KMS-11 (cell line): ENCODE data around the gene CCNF.

Source experiments
- H2AFZ ChIP-seq: fragments of 200-600 bp; sonication (generic); 2 replicates; pipeline ENCODE4 v1.6.1; 2016; ENCODE audit warnings: antibody characterized with exemption, mixed run types, low read depth
- H3K27ac ChIP-seq: fragments of 200-600 bp; sonication (generic); 2 replicates; pipeline ENCODE4 v1.6.1; 2016; ENCODE audit warnings: mild to moderate bottlenecking, mixed run types
- H3K27me3 ChIP-seq: fragments of 200-600 bp; sonication (generic); 2 replicates; pipeline ENCODE4 v1.6.1; 2017; ENCODE audit warnings: mild to moderate bottlenecking, low read depth, mixed run types, moderate library complexity; ENCODE audit not compliant: insufficient read depth
- H3K36me3 ChIP-seq: fragments of 200-600 bp; sonication (generic); 2 replicates; pipeline ENCODE4 v1.6.1; 2017; ENCODE audit warnings: mild to moderate bottlenecking, mixed run types; ENCODE audit not compliant: insufficient read depth
- H3K4me1 ChIP-seq: fragments of 200-600 bp; sonication (generic); 2 replicates; pipeline ENCODE4 v1.6.1; 2016; ENCODE audit warnings: mild to moderate bottlenecking, low read depth, mixed run types; ENCODE audit not compliant: poor library complexity, severe bottlenecking
- H3K4me2 ChIP-seq: fragments of 200-600 bp; sonication (generic); 2 replicates; pipeline ENCODE4 v1.7.0; 2016; ENCODE audit warnings: mild to moderate bottlenecking, mixed run types
- H3K4me3 ChIP-seq: fragments of 200-600 bp; sonication (generic); IDR thresholded peaks from 2 replicates; pipeline ENCODE4 v1.6.1; 2017; ENCODE audit warnings: low read depth, low read length, mixed read lengths; ENCODE audit not compliant: insufficient read depth
- H3K79me2 ChIP-seq: fragments of 200-600 bp; sonication (generic); 2 replicates; pipeline ENCODE4 v1.6.1; 2016; ENCODE audit warnings: low read depth, mixed run types; ENCODE audit not compliant: insufficient read depth
- H3K9ac ChIP-seq: fragments of 200-600 bp; sonication (generic); 2 replicates; pipeline ENCODE4 v1.6.1; 2016; ENCODE audit warnings: mild to moderate bottlenecking, mixed run types
- H4K20me1 ChIP-seq: fragments of 200-600 bp; sonication (generic); 2 replicates; pipeline ENCODE4 v1.6.1; 2016; ENCODE audit warnings: mild to moderate bottlenecking, mixed run types; ENCODE audit not compliant: insufficient read depth
- TF ChIP-seq, protein P1 (sequence below): fragments of 200-600 bp; sonication (generic); conservative IDR thresholded peaks from 2 replicates; pipeline ENCODE4 v1.6.1; 2017; ENCODE audit warnings: low read depth, mild to moderate bottlenecking, antibody characterized with exemption, low read length, moderate library complexity, mixed read lengths

The CCNF gene

GRCh38 chr16:2464333-2464732 is 35.1 kb downstream of the CCNF start:
- peaks cover 26% of the 10 kb centered on the region for H3K4me1 ChIP-seq
- no peaks in the 10 kb centered on the region for H3K36me3 ChIP-seq
- no peak overlapping the region for H3K9ac ChIP-seq
- H3K27ac ChIP-seq = no peak overlapping the region
- H3K4me2 ChIP-seq = no peak overlapping the region
- 0 out of 2 replicates have a peak, but pooled peaks cover 6% of the 10 kb centered on the region for H3K79me2 ChIP-seq
- H3K27me3 ChIP-seq = peaks cover 6% of the 10 kb centered on the region; the same call in 1 of the 2 replicates
- TF ChIP-seq, protein P1, sequence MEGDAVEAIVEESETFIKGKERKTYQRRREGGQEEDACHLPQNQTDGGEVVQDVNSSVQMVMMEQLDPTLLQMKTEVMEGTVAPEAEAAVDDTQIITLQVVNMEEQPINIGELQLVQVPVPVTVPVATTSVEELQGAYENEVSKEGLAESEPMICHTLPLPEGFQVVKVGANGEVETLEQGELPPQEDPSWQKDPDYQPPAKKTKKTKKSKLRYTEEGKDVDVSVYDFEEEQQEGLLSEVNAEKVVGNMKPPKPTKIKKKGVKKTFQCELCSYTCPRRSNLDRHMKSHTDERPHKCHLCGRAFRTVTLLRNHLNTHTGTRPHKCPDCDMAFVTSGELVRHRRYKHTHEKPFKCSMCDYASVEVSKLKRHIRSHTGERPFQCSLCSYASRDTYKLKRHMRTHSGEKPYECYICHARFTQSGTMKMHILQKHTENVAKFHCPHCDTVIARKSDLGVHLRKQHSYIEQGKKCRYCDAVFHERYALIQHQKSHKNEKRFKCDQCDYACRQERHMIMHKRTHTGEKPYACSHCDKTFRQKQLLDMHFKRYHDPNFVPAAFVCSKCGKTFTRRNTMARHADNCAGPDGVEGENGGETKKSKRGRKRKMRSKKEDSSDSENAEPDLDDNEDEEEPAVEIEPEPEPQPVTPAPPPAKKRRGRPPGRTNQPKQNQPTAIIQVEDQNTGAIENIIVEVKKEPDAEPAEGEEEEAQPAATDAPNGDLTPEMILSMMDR = no peak
- H4K20me1 ChIP-seq = no peaks in the 10 kb centered on the region
- H2AFZ ChIP-seq = no peak overlapping the region
- no peak overlapping the region for H3K4me3 ChIP-seq

DNA sequence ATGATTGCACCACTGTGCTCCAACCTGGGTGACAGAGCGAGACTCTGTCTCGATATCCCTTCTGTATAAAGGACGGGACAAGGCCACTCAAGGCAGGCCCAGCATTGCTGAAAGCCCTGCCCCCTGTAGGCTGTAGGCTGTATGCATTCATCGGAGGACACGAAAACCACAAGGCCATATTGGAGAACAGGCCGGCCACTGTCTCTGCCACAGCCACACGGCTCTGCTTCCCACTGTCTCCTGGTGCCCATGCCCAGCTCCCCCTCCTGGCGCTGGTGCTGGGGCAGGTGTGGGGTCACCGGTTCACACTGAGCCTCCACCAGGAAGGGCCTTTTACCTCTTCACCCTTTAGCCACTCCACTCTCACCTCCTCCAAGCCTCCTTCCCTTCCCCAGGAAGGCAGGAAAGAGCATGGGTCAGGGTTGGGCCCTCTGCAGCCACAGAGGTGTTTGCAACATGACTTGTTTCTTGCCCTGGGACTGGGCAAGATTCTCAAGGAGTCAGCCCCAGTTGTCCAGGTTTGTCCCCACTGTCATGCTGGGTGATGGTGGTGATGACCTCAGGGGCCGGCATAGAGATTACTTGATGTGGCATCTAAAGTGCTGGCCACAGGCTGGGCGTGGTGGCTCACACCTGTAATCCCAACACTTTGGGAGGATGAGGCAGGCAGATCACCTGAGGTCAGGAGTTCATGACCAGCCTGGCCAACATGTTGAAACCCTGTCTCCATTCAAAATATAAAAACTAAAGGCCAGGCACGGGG is 36.6 kb downstream of the CCNF start:
- Histone ChIP-seq H2AFZ (no peak overlapping the region), H3K4me1 (peaks cover 32% of the 10 kb centered on the region), H3K79me2 (0 out of 2 replicates have a peak, but pooled peaks cover under 1% of the 10 kb centered on the region), H4K20me1 (no peaks in the 10 kb centered on the region), H3K27ac (no peak overlapping the region), H3K36me3 (no peaks in the 10 kb centered on the region), H3K4me2 (no peak overlapping the region), H3K4me3 (no peak overlapping the region), H3K9ac (no peak overlapping the region), H3K27me3 (peaks cover 21% of the 10 kb centered on the region)
- TF ChIP-seq, protein P1 = peak; percentile 42

- H3K4me2 ChIP-seq = no peak overlapping the region
- H3K4me1 ChIP-seq = peaks cover 36% of the 10 kb centered on the region
- no peak overlapping the region for H3K4me3 ChIP-seq
- H3K79me2 ChIP-seq = no peaks in the 10 kb centered on the region
- no peak overlapping the region; the same call in 1 of the 2 replicates for H3K9ac ChIP-seq
- peaks cover 31% of the 10 kb centered on the region for H3K27me3 ChIP-seq
- H4K20me1 ChIP-seq = no peaks in the 10 kb centered on the region
- H3K36me3 ChIP-seq = no peaks in the 10 kb centered on the region
- TF ChIP-seq, protein P1 = no peak
- H3K27ac ChIP-seq = no peak overlapping the region
- no peak overlapping the region for H2AFZ ChIP-seq
These were observed 37.6 kb downstream of the CCNF start for GRCh38 chr16:2466667-2467527.

DNA sequence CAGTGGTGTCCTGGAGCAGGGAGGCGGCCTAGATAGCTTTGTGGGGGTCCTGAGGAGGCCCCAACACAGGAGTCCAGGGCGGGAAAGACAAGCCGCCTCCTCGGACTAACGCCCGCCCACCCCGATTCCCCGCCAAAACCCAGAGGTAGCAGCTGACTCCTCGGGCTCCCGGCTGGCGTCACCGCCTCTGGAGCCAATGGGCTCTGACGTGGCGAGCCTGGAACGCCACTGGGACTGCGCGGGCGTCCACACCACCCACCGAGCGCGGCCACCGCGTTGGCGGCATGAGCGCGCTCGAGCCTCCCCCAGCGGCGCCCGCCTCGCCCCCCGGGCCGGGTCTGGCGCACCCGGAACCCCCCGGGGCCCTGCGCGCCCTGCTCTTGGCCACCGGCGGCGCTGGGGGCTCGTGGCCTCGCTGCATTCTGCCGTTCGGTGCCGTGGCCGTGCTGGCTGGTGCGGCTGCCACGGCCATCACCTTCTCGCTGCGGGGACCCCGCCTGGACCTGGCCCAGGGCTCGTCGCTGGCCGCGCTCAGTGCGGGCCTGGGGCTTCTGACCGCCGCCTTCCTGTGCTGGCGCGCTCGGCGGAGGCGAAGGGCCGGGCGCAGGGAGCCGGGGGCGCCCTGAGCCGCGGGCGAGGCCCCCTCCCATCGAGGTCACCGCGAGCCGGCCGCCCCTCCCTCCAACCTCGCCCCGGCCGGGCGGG is 38.4 kb downstream of the CCNF start:
- TF ChIP-seq, protein P1 = no peak
- Histone ChIP-seq H3K4me1 (peaks cover 39% of the 10 kb centered on the region), H3K27ac (no peak overlapping the region)

More for the DNA sequence above, 38.4 kb downstream of the CCNF start:
- H3K4me2 ChIP-seq = peak overlapping the region; percentile 86
- peak overlapping the region; percentile 30; the same call in 1 of the 2 replicates for H2AFZ ChIP-seq
- no peak overlapping the region for H3K4me3 ChIP-seq
- H3K27me3 ChIP-seq = peaks cover 37% of the 10 kb centered on the region
- H3K9ac ChIP-seq = peak overlapping the region; percentile 47; the same call in 1 of the 2 replicates
- no peaks in the 10 kb centered on the region for H3K36me3 ChIP-seq
- H3K79me2 ChIP-seq = no peaks in the 10 kb centered on the region
- H4K20me1 ChIP-seq = no peaks in the 10 kb centered on the region
